Islet of Langerhans (tissue), 1 donor: Measurements from ENCODE around the gene C5orf47.

Experiments
- FAIRE-seq: peaks from one replicate; lab custom pipeline; 2011; peaks lifted over from hg19 to GRCh38; lab: Jason Lieb, UNC

Gene C5orf47

DNA sequence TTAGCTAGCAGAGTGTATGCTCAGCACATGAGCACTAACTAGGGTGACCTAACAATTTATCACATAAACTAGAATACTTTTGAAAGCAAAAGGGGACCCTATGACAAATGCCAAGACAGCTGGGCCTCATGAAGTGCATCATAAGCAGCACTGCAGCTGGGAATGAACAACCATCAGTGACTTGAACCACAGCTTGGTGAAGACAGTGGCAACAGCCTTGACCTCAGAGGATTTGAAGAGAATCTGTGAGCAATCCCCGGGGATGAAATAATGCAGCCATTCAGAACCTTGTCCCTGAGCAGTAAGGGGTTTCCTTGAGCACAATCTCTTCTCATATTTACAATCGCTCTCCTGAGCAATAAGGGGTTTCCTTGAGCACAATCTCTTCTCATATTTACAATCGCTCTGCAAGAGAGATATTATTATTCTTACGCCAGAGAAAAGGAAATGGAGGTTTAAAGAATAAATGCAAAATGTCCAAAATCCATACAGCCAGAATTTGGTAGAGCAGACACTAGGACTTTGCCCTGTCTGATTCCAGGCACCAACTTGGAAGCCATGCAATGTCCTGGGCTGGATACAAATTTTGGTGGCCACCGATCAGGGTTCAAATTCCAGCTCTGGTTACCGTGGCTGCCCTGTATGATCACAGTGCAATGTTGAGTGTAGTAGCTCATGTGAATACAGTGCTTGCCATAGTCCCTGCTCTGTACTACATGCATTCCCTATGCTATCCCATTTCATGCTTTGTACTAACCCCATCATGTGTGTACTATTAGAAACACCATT, 55.7 kb downstream of the C5orf47 start:
- no peak for FAIRE-seq

GRCh38 chr5:174045470-174046025, 56.6 kb downstream of the C5orf47 start, which contains the start of gene NSG2:
TSS of gene NSG2 (plus strand) at chr5:174045706. CDS start at chr5:174046756, 1,050 bp downstream.
- FAIRE-seq: no peak

DNA sequence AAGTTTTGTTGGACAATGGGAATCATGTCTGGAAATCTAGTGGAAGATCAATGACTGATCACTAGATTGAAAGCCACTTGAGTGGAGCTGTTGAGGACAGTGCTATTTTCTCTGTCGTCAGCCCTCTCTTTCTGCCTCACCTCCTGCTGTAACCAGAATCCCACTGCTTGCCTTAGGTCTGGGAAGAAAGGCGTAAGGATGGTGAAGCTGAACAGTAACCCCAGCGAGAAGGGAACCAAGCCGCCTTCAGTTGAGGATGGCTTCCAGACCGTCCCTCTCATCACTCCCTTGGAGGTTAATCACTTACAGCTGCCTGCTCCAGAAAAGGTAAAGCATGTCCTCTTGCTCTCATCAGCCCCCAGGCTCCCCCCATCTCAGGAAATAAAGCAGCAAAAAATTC, 57.6 kb downstream of the C5orf47 start:
- FAIRE-seq: no peak

DNA sequence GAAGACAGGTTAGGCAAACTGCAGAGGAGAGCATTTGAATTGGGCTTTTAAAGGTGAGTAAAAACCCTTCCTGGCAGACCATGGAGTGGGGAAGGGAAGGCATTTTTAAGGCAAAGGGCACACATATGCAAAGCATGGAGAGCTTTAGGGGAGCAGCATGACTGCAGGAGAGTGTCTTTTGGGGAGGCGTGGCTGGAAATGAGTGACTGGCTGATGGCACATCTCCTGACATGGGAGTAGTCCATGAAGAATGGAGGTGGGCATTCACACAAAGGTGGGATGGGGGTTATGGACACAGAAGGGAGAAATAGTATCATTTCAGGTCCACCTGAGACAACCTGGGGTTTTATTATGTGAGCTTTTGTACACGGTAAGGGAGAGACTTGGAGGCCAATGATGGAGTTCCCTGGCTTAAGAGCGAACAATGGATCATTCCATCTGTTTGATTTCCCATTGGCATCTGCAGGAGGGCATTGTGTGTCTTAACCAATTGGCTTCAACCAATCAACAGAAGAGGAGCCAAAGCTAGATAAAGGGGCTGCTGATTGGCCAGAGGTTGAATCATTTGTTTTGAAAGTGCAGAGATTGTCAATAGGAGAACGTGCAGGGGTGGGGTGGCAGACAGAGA, 58.6 kb downstream of the C5orf47 start:
- FAIRE-seq: no peak

- no peak for FAIRE-seq
These were observed 63.7 kb downstream of the C5orf47 start for GRCh38 chr5:174052636-174053035.

DNA sequence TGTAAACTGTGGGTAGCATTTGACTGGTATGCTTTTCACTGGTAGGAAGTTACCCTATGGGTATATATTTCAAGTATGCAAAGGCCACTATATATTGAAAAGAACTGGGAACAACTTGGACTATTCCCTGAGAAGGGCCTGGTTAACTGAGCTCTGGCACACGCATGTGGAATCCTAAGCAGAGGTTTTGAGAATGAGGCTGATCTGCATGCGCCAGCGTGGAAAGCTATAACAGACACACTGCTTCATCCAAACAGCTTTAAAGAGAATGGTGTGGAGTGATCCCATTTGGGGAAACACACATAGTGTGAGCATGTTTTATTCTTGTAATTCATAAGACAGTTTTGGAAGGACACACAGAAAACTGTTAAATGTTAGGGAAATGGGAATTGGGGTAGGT, 64.9 kb downstream of the C5orf47 start:
- no peak for FAIRE-seq
